ENCODE data around the gene OR10K2. TPM values are rescaled to one million over a fixed set of nuclear protein-coding genes. Genes with fewer than 3 reads are reported as not detected.

Gene OR10K2
- total and polyA plus RNA-seq, 2 of the 8 experiments (the other 6 are each of a cell fraction or from before 2014, with no cell fraction given): not detected

- TF ChIP-seq POU5F1 (IDR thresholded peaks at IDR 0.05; ENCODE audit: low read depth, low read length) (no peak), HDAC2 (IDR thresholded peaks at IDR 0.05; ENCODE audit: borderline replicate concordance in 1 of 2, low read depth in 2 of 2, low read length in 2 of 2) (no peak)
Observed at GRCh38 chr1:158396646-158397045, 29.4 kb downstream of the OR10K2 start (continued).
